NAMALWA (cell line): Measurements from ENCODE around the gene SMPD3.

ENCODE experiments used
- DNase-seq: peaks from one replicate; pipeline ENCODE4 v3.0.0-alpha.2; 2015; ENCODE audit warnings: low spot score

Gene SMPD3

GRCh38 chr16:68369168-68369567 lies 79.1 kb downstream of the SMPD3 start:
- no peak for DNase-seq

- no peak for DNase-seq
Measured at GRCh38 chr16:68368301-68368888, 79.9 kb downstream of the SMPD3 start.

- DNase-seq: no peak
Measured at GRCh38 chr16:68367891-68368290, 80.4 kb downstream of the SMPD3 start.

- DNase-seq: no peak
Measured at GRCh38 chr16:68367440-68367839, 80.9 kb downstream of the SMPD3 start.

- DNase-seq: peak; percentile 66
Measured at GRCh38 chr16:68367030-68367429, 81.3 kb downstream of the SMPD3 start.

- no peak for DNase-seq
Measured at GRCh38 chr16:68366062-68366461, 82.2 kb downstream of the SMPD3 start.

GRCh38 chr16:68365167-68365817 lies 83.0 kb downstream of the SMPD3 start:
- no peak for DNase-seq

GRCh38 chr16:68364561-68364998 lies 83.7 kb downstream of the SMPD3 start:
- DNase-seq: no peak

- no peak for DNase-seq
Measured at GRCh38 chr16:68363658-68364521, 84.4 kb downstream of the SMPD3 start.

- no peak for DNase-seq
Measured at GRCh38 chr16:68362947-68363657, 85.2 kb downstream of the SMPD3 start.

GRCh38 chr16:68362262-68362913 lies 85.9 kb downstream of the SMPD3 start:
- DNase-seq: no peak

GRCh38 chr16:68361485-68361884 lies 86.8 kb downstream of the SMPD3 start:
- no peak for DNase-seq

GRCh38 chr16:68360956-68361355 lies 87.4 kb downstream of the SMPD3 start:
- no peak for DNase-seq

GRCh38 chr16:68360547-68360946 lies 87.8 kb downstream of the SMPD3 start:
- no peak for DNase-seq

- no peak for DNase-seq
Measured at GRCh38 chr16:68359398-68360191, 88.7 kb downstream of the SMPD3 start.

- DNase-seq: no peak
Measured at GRCh38 chr16:68358951-68359350, 89.4 kb downstream of the SMPD3 start.

- no peak for DNase-seq
Measured at GRCh38 chr16:68357923-68358322, 90.4 kb downstream of the SMPD3 start.

- no peak for DNase-seq
Measured at GRCh38 chr16:68357521-68357922, 90.8 kb downstream of the SMPD3 start.

GRCh38 chr16:68356919-68357286 lies 91.4 kb downstream of the SMPD3 start:
- DNase-seq: no peak

GRCh38 chr16:68356249-68356918 lies 91.9 kb downstream of the SMPD3 start:
- DNase-seq: no peak
